SK-N-SH (cell line): ENCODE data around the gene PIGB. TPM values are rescaled to one million over a fixed set of nuclear protein-coding genes. Genes with fewer than 3 reads are reported as not detected.

Source experiments
- CTCF ChIA-PET: fragments of 300-600, 350-600 bp; formaldehyde crosslinking; extraction: SDS; loops from one replicate; lab custom pipeline; 2021; lab: Yijun Ruan, JAX
- POLR2A ChIA-PET: fragments of 350-600 bp; sonication (Branson Sonifier 250); formaldehyde crosslinking; extraction: SDS; loops from one replicate; lab custom pipeline; 2020; ENCODE audit warnings: antibody characterized with exemption, inconsistent platforms; lab: Yijun Ruan, JAX
- DNase-seq: peaks from one replicate; pipeline ENCODE4 v3.0.0; 2012
- H2AFZ ChIP-seq: fragments of 200-600 bp; sonication (generic); 2 replicates; pipeline ENCODE4 v1.8.1; 2016; ENCODE audit warnings: antibody characterized with exemption, mild to moderate bottlenecking, low read depth
- H3F3A ChIP-seq: fragments of 200-600 bp; sonication (generic); replicated peaks from 2 replicates; pipeline ENCODE3; 2016; ENCODE audit warnings: antibody characterized with exemption, mild to moderate bottlenecking; ENCODE audit not compliant: insufficient read depth
- H3K27ac ChIP-seq, 2 experiments: fragments of 200-500 bp in 1 of 2; fragments of 200-600 bp in 1 of 2; sonication (Bioruptor generic) in 1 of 2; sonication (generic), shearing (Covaris generic) in 1 of 2; 2 replicates each; pipeline versions ENCODE4 v1.5.1 to v1.6.1; 2014 to 2016; ENCODE audit warnings: low read depth in 2 of 2, inconsistent platforms in 1 of 2, low read length in 1 of 2, mild to moderate bottlenecking in 1 of 2, mixed read lengths in 1 of 2
- H3K27me3 ChIP-seq: fragments of 200-600 bp; sonication (generic), shearing (Covaris generic); 2 replicates; pipeline ENCODE4 v1.6.1; 2016; ENCODE audit warnings: mixed run types; ENCODE audit not compliant: insufficient read depth
- H3K36me3 ChIP-seq, 2 experiments: fragments of 200-500 bp in 1 of 2; fragments of 200-600 bp in 1 of 2; sonication (Bioruptor generic) in 1 of 2; sonication (generic) in 1 of 2; replicated peaks in 1 of 2; 2 replicates each; pipeline versions ENCODE3 to v1.5.1; 2014 to 2016; ENCODE audit warnings: low read length in 1 of 2, mild to moderate bottlenecking in 1 of 2; ENCODE audit not compliant: insufficient read depth in 2 of 2, control insufficient read depth in 1 of 2
- H3K4me1 ChIP-seq, 2 experiments: fragments of 200-500 bp in 1 of 2; fragments of 200-600 bp in 1 of 2; sonication (Bioruptor generic) in 1 of 2; sonication (generic), shearing (Covaris generic) in 1 of 2; 2 replicates each; pipeline versions ENCODE4 v1.5.1 to v1.6.1; 2014 to 2016; ENCODE audit warnings: low read depth in 1 of 2, low read length in 1 of 2, mixed run types in 1 of 2; ENCODE audit not compliant: insufficient read depth in 2 of 2, control insufficient read depth in 1 of 2
- H3K4me2 ChIP-seq: fragments of 200-600 bp; sonication (generic), shearing (Covaris generic); 2 replicates; pipeline ENCODE4 v1.6.1; 2017; ENCODE audit warnings: mixed run types
- H3K4me3 ChIP-seq, 2 experiments: fragments of 200-500 bp in 1 of 2; fragments of 200-600 bp in 1 of 2; sonication (Bioruptor generic) in 1 of 2; sonication (generic), shearing (Covaris generic) in 1 of 2; 2 replicates each; pipeline versions ENCODE4 v1.5.1 to v1.8.1; 2014 to 2016; ENCODE audit warnings: low read depth in 2 of 2, inconsistent platforms in 1 of 2, low read length in 1 of 2, mild to moderate bottlenecking in 1 of 2, mixed read lengths in 1 of 2, moderate library complexity in 1 of 2
- H3K79me2 ChIP-seq: fragments of 200-600 bp; sonication (generic); 2 replicates; pipeline ENCODE4 v1.8.1; 2017; ENCODE audit warnings: mild to moderate bottlenecking; ENCODE audit not compliant: insufficient read depth
- H3K9ac ChIP-seq: fragments of 200-600 bp; sonication (generic); 2 replicates; pipeline ENCODE4 v1.6.1; 2017; ENCODE audit warnings: mixed run types
- H3K9me2 ChIP-seq: fragments of 200-600 bp; sonication (generic); 2 replicates; pipeline ENCODE4 v1.6.1; 2017; ENCODE audit warnings: mixed run types
- H3K9me3 ChIP-seq: fragments of 200-600 bp; sonication (generic); 2 replicates; pipeline ENCODE4 v1.6.1; 2017; ENCODE audit warnings: mixed run types, mild to moderate bottlenecking, moderate library complexity
- H4K20me1 ChIP-seq: fragments of 200-600 bp; sonication (generic); 2 replicates; pipeline ENCODE4 v1.6.1; 2017; ENCODE audit warnings: mild to moderate bottlenecking, mixed run types; ENCODE audit not compliant: insufficient read depth
- CHD2 ChIP-seq: fragments of 150-350 bp; IDR thresholded peaks from 2 replicates; pipeline ENCODE4 v1.6.1; 2018; ENCODE audit warnings: low read length; ENCODE audit not compliant: partially characterized antibody
- ELF1 ChIP-seq: IDR thresholded peaks from 2 replicates; pipeline ENCODE4 v1.4.0; 2012
- EP300 ChIP-seq, 2 experiments: IDR thresholded peaks; 2 replicates each; pipeline versions ENCODE4 v1.4.0 to v1.6.1; 2012; ENCODE audit warnings: borderline replicate concordance in 1 of 2, low read depth in 1 of 2, low read length in 1 of 2
- EZH2phosphoT487 ChIP-seq: fragments of 200-600 bp; sonication (generic); IDR thresholded peaks from 2 replicates; pipeline ENCODE4 v1.6.1; 2017; ENCODE audit warnings: low read depth, mixed run types, mild to moderate bottlenecking, antibody characterized with exemption, moderate library complexity, borderline replicate concordance
- FOXM1 ChIP-seq: IDR thresholded peaks from 2 replicates; pipeline ENCODE4 v1.4.0; 2012; ENCODE audit warnings: low read depth, mild to moderate bottlenecking
- GABPA ChIP-seq: IDR thresholded peaks from 2 replicates; pipeline ENCODE4 v1.4.0; 2012; ENCODE audit warnings: low read depth, mild to moderate bottlenecking
- IRF3 ChIP-seq: fragments of 150-350 bp; IDR thresholded peaks from 2 replicates; pipeline ENCODE4 v1.6.1; 2016; ENCODE audit warnings: mild to moderate bottlenecking, low read depth, low read length
- MEF2A ChIP-seq: IDR thresholded peaks from 2 replicates; pipeline ENCODE4 v1.4.0; 2012; ENCODE audit warnings: low read depth, borderline replicate concordance
- MXI1 ChIP-seq: IDR thresholded peaks from 2 replicates; pipeline ENCODE4 v1.6.1; 2012; ENCODE audit warnings: mild to moderate bottlenecking, low read depth, low read length, improper control_type of control experiment
- NRF1 ChIP-seq: IDR thresholded peaks from 2 replicates; pipeline ENCODE4 v1.6.1; 2012; ENCODE audit warnings: low read depth, mild to moderate bottlenecking, low read length
- RAD21 ChIP-seq: IDR thresholded peaks from 2 replicates; pipeline ENCODE4 v1.6.1; 2012; ENCODE audit warnings: mild to moderate bottlenecking, low read length
- RXRA ChIP-seq: IDR thresholded peaks from 2 replicates; pipeline ENCODE4 v1.4.0; 2012; ENCODE audit warnings: low read depth, mild to moderate bottlenecking, borderline replicate concordance
- SIN3A ChIP-seq: IDR thresholded peaks from 2 replicates; pipeline ENCODE4 v1.6.1; 2012; ENCODE audit warnings: low read depth, mild to moderate bottlenecking, low read length, moderate library complexity, borderline replicate concordance
- SMC3 ChIP-seq: IDR thresholded peaks from 2 replicates; pipeline ENCODE4 v1.6.1; 2012; ENCODE audit warnings: low read depth, low read length, improper control_type of control experiment
- TAF1 ChIP-seq: IDR thresholded peaks from 2 replicates; pipeline ENCODE4 v1.6.1; 2012; ENCODE audit warnings: low read depth, mild to moderate bottlenecking, low read length, moderate library complexity, borderline replicate concordance
- TCF12 ChIP-seq: IDR thresholded peaks from 2 replicates; pipeline ENCODE4 v1.4.0; 2012
- YY1 ChIP-seq: IDR thresholded peaks from 2 replicates; pipeline ENCODE4 v1.4.0; 2012; ENCODE audit warnings: low read depth, mild to moderate bottlenecking
- polyA plus RNA-seq, 3 experiments: library from polyadenylated mRNA; depleted of rRNA; stranded (reverse); fragments of >200 nt; gene quantifications; 2 replicates each; pipeline ENCODE4 v1.2.3, GENCODE V29; 2012
- TF ChIP-seq, protein P1 (sequence below): IDR thresholded peaks from 2 replicates; pipeline ENCODE4 v1.4.0; 2012; ENCODE audit warnings: low read depth
- TF ChIP-seq, protein P2 (sequence below): IDR thresholded peaks from 2 replicates; pipeline ENCODE4 v1.6.1; 2012; ENCODE audit warnings: mild to moderate bottlenecking, low read depth, low read length, moderate library complexity
- TF ChIP-seq, protein P3 (sequence below): fragments of 150-350 bp; IDR thresholded peaks from 2 replicates; pipeline ENCODE4 v1.6.1; 2017; ENCODE audit warnings: antibody characterized with exemption, low read length, low read depth, borderline replicate concordance

The PIGB gene
- polyA plus RNA-seq, 1 of the 3 experiments (the other 2 are of a cell fraction), result 6.6 TPM

- CTCF ChIA-PET, result no interaction called here
- H4K20me1 ChIP-seq, result no peaks in the 10 kb centered on the region
- no peaks in the 10 kb centered on the region for H3K9me2 ChIP-seq
- H3K9ac ChIP-seq, result no peak overlapping the region
- H3K4me2 ChIP-seq, result no peak overlapping the region
- H3K27me3 ChIP-seq, result no peaks in the 10 kb centered on the region
- no peak for TF ChIP-seq ELF1
- TF ChIP-seq SMC3, result no peak
- TF ChIP-seq MEF2A, result no peak
- TF ChIP-seq, protein P1, sequence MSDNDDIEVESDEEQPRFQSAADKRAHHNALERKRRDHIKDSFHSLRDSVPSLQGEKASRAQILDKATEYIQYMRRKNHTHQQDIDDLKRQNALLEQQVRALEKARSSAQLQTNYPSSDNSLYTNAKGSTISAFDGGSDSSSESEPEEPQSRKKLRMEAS, result no peak
- no peak for TF ChIP-seq GABPA
- no peak for TF ChIP-seq YY1
- TF ChIP-seq, protein P2, sequence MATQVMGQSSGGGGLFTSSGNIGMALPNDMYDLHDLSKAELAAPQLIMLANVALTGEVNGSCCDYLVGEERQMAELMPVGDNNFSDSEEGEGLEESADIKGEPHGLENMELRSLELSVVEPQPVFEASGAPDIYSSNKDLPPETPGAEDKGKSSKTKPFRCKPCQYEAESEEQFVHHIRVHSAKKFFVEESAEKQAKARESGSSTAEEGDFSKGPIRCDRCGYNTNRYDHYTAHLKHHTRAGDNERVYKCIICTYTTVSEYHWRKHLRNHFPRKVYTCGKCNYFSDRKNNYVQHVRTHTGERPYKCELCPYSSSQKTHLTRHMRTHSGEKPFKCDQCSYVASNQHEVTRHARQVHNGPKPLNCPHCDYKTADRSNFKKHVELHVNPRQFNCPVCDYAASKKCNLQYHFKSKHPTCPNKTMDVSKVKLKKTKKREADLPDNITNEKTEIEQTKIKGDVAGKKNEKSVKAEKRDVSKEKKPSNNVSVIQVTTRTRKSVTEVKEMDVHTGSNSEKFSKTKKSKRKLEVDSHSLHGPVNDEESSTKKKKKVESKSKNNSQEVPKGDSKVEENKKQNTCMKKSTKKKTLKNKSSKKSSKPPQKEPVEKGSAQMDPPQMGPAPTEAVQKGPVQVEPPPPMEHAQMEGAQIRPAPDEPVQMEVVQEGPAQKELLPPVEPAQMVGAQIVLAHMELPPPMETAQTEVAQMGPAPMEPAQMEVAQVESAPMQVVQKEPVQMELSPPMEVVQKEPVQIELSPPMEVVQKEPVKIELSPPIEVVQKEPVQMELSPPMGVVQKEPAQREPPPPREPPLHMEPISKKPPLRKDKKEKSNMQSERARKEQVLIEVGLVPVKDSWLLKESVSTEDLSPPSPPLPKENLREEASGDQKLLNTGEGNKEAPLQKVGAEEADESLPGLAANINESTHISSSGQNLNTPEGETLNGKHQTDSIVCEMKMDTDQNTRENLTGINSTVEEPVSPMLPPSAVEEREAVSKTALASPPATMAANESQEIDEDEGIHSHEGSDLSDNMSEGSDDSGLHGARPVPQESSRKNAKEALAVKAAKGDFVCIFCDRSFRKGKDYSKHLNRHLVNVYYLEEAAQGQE, result no peak
- no peak for TF ChIP-seq CHD2
- TF ChIP-seq MXI1, result no peak
- TF ChIP-seq NRF1, result no peak
- TF ChIP-seq IRF3, result no peak
- no peak for TF ChIP-seq SIN3A
- TF ChIP-seq FOXM1, result no peak
- no peak for TF ChIP-seq TAF1
- TF ChIP-seq, protein P3, sequence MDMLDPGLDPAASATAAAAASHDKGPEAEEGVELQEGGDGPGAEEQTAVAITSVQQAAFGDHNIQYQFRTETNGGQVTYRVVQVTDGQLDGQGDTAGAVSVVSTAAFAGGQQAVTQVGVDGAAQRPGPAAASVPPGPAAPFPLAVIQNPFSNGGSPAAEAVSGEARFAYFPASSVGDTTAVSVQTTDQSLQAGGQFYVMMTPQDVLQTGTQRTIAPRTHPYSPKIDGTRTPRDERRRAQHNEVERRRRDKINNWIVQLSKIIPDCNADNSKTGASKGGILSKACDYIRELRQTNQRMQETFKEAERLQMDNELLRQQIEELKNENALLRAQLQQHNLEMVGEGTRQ, result no peak
- no peak for TF ChIP-seq RAD21
- no peak for TF ChIP-seq EZH2phosphoT487
- TF ChIP-seq TCF12, result no peak
- no peak for TF ChIP-seq RXRA
- no peak for TF ChIP-seq EP300 (IDR thresholded peaks at IDR 0.05; ENCODE audit: borderline replicate concordance in 1 of 2, low read depth in 1 of 2, low read length in 1 of 2)
- TF ChIP-seq, all 33 proteins: peak for 0
- Histone ChIP-seq H3K4me1 (no peaks in the 10 kb centered on the region), H3K36me3 (peaks cover 17 to 27% of the 10 kb centered on the region in 2 experiments), H2AFZ (no peak overlapping the region), H3K79me2 (no peaks in the 10 kb centered on the region), H3K9me3 (no peaks in the 10 kb centered on the region), H3K27ac (no peak overlapping the region), H3K4me3 (no peak overlapping the region), H3F3A (peaks cover 4% of the 10 kb centered on the region)
- POLR2A ChIA-PET, result no interaction called here
- DNase-seq, result no peak
Measured at GRCh38 chr15:55381595-55381994, 62.6 kb downstream of the PIGB start.
